Adipose tissue (tissue), 3 donors: ENCODE results near the gene KAT2A. TPM values are rescaled to one million over a fixed set of nuclear protein-coding genes. Genes with fewer than 3 reads are reported as not detected.

Experiments
- H3K27ac ChIP-seq: one replicate; pipeline ENCODE4 v1.5.1; 2013; ENCODE audit warnings: low read depth, low read length
- WGBS, 3 donors: extraction: QIAGEN DNeasy Blood & Tissue Kit; methylation state at CpG; one replicate each; pipeline ENCODE4 v1.1.7; 2013; 5-methylcytosine and 5-hydroxymethylcytosine counted together
- polyA plus RNA-seq, 3 donors: library from polyadenylated mRNA; stranded (reverse); fragments of 200-250 nt; gene quantifications; one replicate each; pipeline ENCODE4 v1.2.3, GENCODE V29; 2013
- donor health status: healthy with polysubstance abuse.
- donor health status: Bipolar disorder and iron deficiency.
- donor health status: healthy.

The KAT2A gene
- polyA plus RNA-seq, 3 donors, result 37.5 to 57.1 (median 40.9) TPM

DNA sequence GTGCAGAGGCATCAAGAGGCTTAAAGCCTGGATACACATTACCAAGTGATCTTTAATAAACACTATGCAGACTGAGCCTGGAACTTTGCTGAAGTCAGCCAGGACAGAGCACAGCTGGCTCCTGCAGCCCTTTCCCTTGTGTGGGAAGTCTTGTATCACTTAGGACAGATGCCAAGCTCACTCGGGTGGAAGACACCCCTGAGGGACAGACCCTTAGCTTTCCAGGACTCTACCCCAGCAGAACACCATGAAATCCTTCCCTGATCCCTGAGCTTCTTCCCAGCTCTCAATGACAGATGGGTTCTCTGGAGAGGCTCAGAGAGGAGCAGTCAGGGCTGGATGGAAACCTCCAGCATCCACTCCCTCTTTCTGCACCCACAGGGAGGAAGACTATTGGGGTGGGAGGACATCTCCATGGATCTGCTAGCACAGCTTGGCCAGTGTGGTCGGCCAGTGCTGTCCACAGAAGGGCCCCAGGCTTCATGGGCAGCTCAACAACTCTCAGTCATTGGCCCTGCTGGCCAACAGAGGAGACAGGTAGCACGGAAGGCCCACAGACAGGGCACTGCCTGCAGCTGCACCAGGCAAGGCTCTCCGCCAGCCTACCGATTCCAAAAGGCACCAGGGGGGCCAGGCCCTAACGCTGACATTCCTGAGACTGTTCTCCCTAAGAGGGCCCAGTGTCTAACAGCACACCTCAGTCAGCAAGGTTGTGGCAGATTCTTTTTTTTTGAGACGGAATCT is 17.8 kb upstream of the KAT2A start:
- no peak overlapping the region for H3K27ac ChIP-seq
- WGBS, 3 donors, result 51 to 69% (median 65%) methylated on average over 7 of the region's 7 CpGs

DNA sequence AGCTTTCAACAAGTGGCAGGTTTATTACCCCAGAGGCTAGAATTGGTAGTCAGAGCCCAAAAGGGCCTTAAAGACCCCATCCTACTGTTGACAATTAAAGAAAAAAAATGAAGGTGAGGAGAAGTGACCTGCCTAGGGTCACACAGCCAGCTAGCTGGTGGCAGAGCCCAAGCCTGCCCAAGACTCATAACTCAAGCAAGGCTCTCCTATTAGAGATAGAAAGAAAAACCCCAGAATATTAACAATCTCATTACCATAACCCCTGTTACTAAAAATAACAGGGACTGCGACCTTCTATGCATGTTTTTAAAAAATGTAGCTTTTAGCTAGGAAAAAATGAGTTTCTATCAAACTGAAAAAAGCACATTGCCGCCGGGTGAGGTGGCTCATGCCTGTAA is 15.5 kb upstream of the KAT2A start:
- WGBS, 3 donors, result 52 to 77% (median 75%) methylated on average over 3 of the region's 3 CpGs
- no peak overlapping the region for H3K27ac ChIP-seq

DNA sequence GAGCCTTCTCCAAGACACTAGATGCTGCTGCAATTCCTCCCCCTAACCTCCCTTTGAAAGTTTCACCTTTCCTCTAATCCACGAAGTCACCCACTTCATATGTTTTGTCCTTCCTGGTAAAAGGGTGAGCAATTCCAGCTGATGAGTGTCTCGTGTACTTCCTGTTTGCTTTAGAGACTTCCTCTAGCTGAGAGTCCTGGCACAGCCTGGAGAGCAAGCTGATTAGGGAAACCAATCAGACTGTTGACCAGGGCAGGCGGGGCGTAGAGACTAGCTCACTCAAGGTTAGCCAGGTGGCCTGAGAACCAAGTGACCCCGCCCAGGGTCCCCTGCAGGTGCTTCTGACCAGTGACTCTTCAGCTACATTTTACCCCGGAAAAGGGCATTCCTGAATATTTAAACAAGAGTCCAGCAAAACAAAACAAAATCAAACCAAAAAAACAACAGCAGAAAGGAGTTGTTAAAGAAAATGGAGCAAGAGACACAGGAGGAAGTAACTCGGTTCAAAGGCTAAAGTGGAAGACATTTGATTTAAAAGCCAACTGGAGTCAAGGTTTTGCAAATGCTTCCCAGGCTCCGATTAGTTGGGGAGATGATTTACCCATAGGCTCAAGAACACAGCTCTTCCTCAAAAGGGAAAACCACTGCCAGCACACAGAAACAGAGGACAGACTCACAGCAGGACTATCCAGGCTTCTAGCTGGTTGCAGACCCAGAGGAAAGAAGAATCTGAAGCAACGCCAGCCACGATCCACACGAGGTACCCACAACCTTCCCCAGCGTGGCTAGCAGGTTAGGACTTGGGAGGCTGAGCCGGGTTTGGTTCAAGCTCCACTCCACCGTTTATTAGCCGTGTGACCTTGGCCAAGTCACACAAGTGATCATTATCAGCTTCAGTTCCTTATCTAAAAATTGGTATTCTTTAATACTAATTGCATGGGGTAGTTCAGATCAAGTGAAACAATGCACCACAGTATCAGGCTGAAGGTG is 14.8 kb upstream of the KAT2A start:
- H3K27ac ChIP-seq, result no peak overlapping the region
- WGBS, 3 donors, result 22 to 39% (median 36%) methylated on average over 15 of the region's 15 CpGs

DNA sequence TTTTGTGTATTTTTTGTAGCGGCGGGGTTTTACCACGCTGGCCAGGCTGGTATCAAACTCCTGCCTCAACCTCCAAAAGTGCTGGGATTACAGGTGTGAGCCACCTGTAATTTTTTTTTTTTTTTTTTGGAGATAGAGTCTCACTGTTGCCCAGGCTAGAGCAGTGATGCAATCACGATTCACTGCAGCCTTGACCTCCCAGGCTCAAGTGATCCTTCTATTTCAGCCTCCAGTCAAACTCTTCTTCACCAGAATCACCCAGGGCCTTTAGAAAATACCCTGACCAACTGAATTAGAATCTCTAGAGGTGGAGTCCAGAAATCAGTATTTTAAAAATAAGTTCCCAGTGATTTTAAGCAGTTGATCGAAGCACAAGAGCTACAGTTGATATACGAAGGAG is 14.0 kb upstream of the KAT2A start:
- H3K27ac ChIP-seq, result no peak overlapping the region
- WGBS, 3 donors, result 72 to 83% (median 80%) methylated on average over 6 of the region's 6 CpGs

DNA sequence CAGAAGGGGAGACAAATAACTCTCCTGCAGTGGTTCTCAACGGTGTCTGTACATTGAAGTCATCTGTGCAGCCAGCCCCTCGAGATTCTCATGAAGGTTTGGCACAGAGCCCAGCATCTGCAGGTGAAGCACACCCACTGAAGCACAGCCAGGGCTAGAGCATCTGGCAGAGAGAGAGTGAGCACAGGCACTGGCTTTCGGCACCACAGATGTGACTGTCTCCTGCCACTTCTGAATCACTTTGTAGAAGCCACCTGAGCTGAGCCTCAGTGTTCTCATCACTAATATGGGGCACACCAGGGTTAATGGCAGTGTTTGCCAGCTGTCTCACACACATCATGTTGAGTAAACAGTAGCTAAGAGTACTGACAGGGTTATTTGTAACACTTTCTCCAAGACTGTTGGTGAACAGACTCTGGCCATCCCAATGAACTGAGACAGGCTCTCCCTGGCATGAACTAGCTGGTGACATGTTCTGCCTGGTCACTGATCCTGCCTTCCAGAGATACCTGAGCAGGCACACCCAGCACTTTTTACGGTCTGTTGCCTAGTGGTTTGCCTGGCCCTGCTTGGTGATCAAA is 12.4 kb upstream of the KAT2A start:
- peak overlapping the region; percentile 75 for H3K27ac ChIP-seq
- 20 to 37% (median 36%) methylated on average over 4 of the region's 4 CpGs for WGBS, 3 donors

DNA sequence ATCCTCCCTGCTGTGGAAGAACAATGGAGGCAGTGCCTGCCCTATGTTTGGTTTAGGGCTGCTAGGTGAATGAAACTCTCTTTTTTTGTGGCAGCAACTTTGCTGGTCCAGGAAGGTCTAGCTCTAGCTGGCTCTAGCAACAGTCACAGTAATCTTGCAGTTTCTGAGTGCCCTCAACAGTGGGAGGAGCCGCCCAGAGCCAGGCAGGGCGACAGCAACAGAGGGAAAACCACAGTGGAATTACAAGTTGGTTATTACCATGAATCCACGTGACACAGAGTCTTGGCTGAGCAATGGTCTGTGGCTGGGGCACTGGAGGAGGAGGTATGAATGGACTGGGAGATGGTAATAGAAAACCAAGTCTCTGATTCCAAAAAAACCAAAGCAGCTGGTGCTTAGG is 11.8 kb upstream of the KAT2A start:
- 14 to 34% (median 25%) methylated on average over 3 of the region's 3 CpGs for WGBS, 3 donors
- H3K27ac ChIP-seq, result no peak overlapping the region

DNA sequence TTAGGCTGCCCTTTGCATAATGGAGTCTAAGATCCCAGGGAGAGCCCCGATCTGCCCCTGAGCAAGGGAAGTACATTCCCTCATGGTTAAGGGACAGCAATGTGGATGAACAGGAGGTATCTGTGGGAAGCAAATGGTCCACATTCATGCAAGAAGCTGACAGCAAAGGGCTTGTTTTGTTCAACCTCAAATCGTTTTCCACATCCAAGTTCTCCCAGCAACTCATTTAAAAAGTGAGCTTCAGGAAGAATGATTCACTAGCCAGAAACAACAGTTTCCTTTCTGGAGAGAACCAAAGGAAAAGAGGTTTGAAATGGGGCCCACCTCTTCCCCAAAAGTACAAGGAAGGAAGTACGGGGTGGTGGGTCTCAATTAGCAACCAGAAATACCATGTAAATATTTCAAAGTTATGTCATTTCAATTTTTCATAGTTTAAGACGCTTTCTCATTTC is 10.8 kb upstream of the KAT2A start:
- no peak overlapping the region for H3K27ac ChIP-seq
- WGBS, 3 donors, result 34 to 70% (median 40%) methylated on average over 4 of the region's 4 CpGs

DNA sequence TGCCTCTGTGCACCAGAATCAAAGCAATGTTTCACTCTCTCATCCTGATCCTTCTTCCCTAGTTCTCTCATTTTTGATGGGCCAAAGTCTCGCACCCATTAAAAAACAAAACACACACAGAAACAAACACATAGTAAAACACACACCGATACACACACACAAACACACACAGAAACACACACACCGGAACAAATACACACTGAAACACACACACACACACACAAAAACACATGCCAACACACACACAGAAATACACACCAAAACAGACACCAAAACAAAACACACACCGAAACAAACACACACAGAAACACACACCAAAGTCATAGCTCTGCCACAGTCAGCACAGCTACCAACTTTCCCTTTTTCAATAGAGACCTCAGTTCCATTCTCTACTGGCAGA is 10.1 kb upstream of the KAT2A start:
- 92 to 95% (median 95%) methylated on average over 4 of the region's 4 CpGs for WGBS, 3 donors
- H3K27ac ChIP-seq, result no peak overlapping the region

DNA sequence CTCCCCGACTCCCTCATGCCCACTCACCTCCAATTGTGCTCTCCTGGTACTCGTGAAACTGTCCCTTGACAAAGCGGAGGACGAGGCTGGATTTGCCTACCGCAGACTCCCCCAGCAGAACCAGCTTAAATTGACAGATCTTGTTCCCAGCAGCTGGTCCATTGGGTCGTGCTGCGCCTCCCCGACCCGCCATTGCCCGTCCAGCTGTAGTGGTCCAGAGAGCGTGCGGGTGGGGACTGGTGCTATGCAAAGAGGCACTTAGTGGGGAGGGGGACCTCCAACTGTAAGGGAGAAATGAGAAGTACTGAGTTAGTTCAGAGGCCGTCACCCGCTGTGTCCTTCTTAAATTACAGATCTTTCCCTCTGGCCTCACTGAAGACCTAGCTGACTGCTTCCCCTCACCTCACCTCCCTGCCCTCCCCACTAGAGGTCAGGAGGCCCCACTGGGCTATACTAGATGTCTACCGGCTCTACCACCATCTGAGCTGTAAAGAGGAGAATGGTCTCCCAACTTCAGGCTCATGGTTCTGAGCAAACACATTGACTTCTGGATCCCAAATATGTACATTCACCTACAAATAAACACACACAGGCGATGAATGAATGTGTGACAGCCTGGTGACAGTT is 9.3 kb upstream of the KAT2A start:
- 79 to 94% (median 89%) methylated on average over 16 of the region's 16 CpGs for WGBS, 3 donors

DNA sequence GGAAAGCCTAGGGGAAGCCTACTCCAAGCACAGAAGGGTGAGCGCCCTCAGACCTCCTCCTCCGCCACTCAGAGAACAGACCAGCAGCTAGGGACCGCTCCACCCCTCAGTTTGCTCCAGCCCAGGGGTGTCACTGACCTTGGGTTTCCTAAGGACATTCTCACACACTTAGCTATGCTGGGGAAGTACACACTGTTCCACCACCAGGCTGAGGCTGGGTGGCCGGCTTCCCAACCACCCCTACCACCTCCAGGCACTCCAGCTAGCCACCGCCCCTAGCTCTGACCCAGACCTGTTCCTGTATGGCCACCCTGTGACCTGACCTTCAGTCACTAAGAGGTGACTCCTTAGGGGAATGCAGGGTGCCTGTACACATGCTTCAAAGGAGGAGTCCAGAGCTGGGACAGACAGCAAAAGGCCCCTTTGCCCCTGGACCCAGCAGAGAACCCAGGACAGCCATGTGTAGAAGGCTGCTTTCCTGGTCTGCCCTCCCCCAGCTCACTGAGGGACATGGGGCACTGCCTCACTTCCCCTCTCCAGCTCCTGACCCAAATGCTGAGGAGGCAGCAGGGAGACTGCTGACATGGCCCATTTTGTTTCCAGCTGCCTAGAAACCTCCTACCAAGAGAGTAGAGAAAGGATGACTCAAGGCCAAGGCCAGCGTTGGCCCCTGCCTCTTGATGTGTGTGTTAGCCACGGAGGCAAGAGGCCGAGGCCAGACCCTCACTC is 8.1 kb upstream of the KAT2A start:
- WGBS, 3 donors, result 82 to 83% (median 82%) methylated on average over 8 of the region's 8 CpGs

More for the DNA sequence above, 9.3 kb upstream of the KAT2A start:
- no peak overlapping the region for H3K27ac ChIP-seq

DNA sequence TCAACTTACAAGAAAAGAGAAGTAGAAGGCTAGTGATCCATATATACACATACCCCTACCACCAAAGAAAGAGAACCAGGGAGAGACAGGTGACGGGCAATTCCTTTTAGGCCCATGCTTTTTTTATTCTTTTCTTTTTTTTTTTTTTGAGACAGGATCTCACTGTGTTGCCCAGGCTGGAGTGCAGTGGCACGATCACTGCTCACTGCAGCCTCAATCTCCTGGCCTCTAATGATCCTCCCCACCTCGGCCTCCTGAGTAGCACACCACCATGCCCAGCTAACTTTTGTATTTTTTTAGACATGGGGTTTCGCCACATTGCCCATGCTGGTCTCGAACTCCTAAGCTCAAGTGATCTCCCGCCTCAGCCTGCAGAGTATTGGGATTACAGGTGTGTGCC is 6.2 kb upstream of the KAT2A start:
- no peak overlapping the region for H3K27ac ChIP-seq
- WGBS, 3 donors, result 91 to 95% (median 94%) methylated on average over 6 of the region's 6 CpGs

More for the DNA sequence above, 8.1 kb upstream of the KAT2A start:
- H3K27ac ChIP-seq, result no peak overlapping the region

DNA sequence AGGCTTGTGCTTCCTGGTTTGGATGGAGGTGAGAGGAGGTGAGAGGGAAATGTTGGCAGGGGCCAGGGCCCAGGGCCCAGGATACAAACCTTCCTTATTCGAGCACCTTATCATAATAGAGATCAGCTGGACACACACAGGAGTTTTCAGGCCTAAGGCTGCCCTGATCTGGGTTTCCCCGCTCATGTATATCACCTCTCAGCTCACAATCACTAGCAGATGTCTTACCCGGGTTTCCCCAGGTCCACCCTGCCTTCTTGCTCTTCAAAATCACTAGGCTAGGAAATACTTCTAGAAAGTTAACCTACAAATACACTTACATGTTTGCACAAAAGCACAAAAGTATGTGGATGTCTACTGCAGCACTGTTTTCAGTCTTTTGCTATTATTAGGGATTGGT is 5.7 kb upstream of the KAT2A start:
- 55 to 82% (median 76%) methylated on average over 3 of the region's 3 CpGs for WGBS, 3 donors
- H3K27ac ChIP-seq, result no peak overlapping the region

DNA sequence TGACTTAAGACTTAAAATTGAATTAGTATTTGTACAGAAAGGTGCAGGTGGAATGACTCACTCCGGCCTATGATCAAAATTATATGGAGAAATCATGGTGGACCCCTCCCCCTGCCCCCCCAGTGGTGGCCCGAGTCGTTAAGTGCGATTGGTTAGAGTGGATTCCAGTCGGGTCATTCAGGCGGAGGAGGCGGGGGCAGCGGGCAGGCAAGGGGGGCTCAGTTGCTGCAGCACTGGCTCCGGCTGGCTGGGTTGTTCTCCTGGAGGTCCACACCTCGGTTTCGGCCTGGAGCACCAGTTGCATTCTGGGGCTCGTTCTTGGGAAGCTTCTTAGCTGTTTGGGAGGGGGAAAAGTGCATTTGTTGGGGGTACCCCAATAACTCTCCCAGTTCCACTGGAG is 4.4 kb upstream of the KAT2A start:
- 82 to 86% (median 83%) methylated on average over 12 of the region's 12 CpGs for WGBS, 3 donors
- H3K27ac ChIP-seq, result no peak overlapping the region

DNA sequence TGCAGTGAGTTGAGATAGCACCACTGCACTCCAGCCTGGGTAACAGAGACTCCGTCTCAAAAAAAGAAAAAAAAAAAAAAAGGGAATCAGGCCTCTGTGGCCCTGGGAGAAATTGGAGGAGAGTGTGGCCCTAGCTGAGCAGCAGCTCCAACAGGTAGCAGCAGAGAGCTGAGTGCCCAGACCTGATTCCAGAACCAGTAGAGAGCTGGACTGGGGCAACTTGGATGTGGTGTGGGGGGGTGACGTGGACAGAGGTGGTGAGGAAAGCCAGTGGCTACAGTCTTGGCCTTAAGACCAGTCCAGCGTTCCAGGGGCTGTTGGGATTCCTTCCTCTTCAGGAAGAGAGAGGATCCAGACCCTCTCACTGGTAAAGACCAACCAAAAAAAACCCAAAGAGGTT is 3.1 kb upstream of the KAT2A start:
- no peak overlapping the region for H3K27ac ChIP-seq
- 82 to 91% (median 88%) methylated on average over 3 of the region's 3 CpGs for WGBS, 3 donors

DNA sequence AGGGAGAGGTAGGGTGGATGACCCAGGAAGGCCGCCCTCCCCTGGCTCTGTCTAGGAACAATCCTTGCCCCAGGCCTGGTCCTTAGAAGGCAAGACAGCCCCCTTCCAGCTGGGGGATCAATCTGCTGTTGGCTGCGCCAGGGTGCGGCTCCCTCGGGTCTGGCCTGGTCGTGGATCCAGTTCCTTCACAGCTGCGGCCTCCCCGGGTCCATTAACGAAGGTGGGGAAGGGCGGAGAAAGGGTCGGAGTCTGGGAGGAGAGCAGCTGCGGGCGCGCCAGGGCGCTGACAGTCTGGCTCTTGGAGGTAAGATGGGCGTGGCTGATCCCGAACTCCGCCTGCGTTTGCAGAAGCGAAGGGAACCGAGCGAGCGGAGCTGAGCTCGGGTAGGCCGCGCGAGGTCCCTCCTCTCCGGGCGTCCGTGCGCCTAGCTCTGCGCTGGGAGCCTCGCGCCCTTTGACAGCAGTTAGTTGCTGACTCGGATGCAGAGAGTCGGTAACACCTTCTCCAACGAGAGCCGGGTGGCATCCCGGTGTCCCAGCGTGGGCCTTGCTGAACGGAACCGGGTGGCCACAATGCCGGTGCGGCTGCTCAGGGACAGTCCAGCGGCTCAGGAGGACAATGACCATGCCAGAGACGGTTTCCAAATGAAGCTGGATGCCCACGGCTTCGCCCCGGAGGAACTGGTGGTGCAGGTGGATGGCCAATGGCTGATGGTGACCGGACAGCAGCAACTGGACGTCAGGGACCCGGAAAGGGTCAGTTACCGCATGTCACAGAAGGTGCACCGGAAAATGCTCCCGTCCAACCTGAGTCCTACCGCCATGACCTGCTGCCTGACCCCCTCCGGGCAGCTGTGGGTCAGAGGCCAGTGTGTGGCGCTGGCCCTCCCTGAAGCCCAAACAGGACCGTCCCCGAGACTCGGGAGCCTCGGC is 1.5 kb upstream of the KAT2A start, which contains the start of gene HSPB9:
Gene HSPB9 (plus strand): TSS at position 434 of the 933 bp plus-strand sequence. CDS start 47 bp downstream, at position 481.
- no peak within 1 kb of the TSS for H3K27ac ChIP-seq
- 42 to 76% (median 68%) methylated on average over 61 of the region's 61 CpGs for WGBS, 3 donors

DNA sequence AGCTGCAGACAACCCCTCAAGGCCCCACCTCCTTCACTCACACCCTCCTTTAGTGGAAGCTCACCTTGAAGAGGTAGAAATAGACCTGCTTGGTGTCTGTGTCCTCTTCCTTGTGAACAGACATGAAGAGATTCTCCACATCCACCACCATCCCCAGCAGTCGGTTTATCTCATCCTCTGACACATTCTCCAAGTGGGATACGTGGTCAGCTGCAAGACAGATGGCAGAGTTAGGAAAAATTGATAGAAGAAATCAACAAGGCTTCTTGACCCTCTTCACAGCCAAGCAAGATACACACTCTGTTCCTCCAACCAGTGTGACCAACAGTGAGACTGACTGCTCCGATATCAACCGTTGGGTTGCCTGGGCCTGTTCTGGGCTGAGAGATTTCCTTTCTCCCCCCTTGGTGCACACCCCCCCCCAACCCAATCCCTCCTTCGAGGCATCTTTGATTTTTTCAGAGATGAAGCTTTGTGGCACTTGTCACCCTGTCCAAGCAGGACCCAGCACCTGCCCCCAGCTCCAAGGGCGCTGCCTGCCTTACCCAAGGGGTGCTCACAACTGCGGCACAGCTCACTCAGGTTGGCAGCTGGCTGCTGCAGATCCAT is 902 bp downstream of the KAT2A start:
- no peak overlapping the region for H3K27ac ChIP-seq

More for the DNA sequence above, 902 bp downstream of the KAT2A start:
- WGBS, 3 donors, result 42 to 53% (median 50%) methylated on average over 7 of the region's 7 CpGs
